IgD-negative memory B cell (primary cell): ENCODE measurements around the gene TNIK. TPM values are rescaled to one million over a fixed set of nuclear protein-coding genes. Genes with fewer than 3 reads are reported as not detected.
"Not testable (repeated sequence)": the region's sequence is repeated elsewhere in the genome, so short reads cannot be mapped to it uniquely, and the experiment has no call there.

ENCODE experiments used
- H3K27ac Mint-ChIP-seq, 3 donors: one replicate each; pipeline ENCODE4 v1.8.0; 2020 to 2022; ENCODE audit warnings: mild to moderate bottlenecking in 3 of 3, mixed read lengths in 3 of 3, moderate library complexity in 1 of 3
- H3K27me3 Mint-ChIP-seq: one replicate; pipeline ENCODE4 v1.8.0; 2021; ENCODE audit warnings: mixed read lengths
- H3K36me3 Mint-ChIP-seq: one replicate; pipeline ENCODE4 v1.8.0; 2020; ENCODE audit warnings: mild to moderate bottlenecking, mixed read lengths
- H3K4me1 Mint-ChIP-seq, 3 donors: one replicate each; pipeline ENCODE4 v1.8.0; 2020 to 2022; ENCODE audit warnings: mixed read lengths in 3 of 3, mild to moderate bottlenecking in 1 of 3
- H3K4me3 Mint-ChIP-seq, 4 donors: one replicate each; pipeline ENCODE4 v1.8.0; 2020 to 2022; ENCODE audit warnings: mild to moderate bottlenecking in 4 of 4, mixed read lengths in 4 of 4, moderate library complexity in 3 of 4
- H3K9me3 Mint-ChIP-seq, 3 donors: one replicate each; pipeline ENCODE4 v1.8.0; 2020 to 2021; ENCODE audit warnings: mixed read lengths in 3 of 3, mild to moderate bottlenecking in 1 of 3
- polyA plus RNA-seq: library from polyadenylated mRNA; unstranded; fragments of 300-500 nt; fragmentation: Illumina TruSeq; gene quantifications from one replicate; pipeline ENCODE4 v1.2.3, GENCODE V29; 2021

TNIK gene
- polyA plus RNA-seq, 1 donor from 2014 or later, result 3.0 TPM

GRCh38 chr3:171459137-171459941, 866 bp downstream of the TNIK start:
- H3K4me3 Mint-ChIP-seq, result peak overlapping the region; percentile 87 to 97 (median 94)
- H3K36me3 Mint-ChIP-seq, result no peaks in the 10 kb centered on the region
- peak overlapping the region; percentile 65 to 82 (median 67) for H3K27ac Mint-ChIP-seq
- no peaks in the 10 kb centered on the region for H3K9me3 Mint-ChIP-seq
- H3K4me1 Mint-ChIP-seq, result peaks cover 22 to 27% (median 23%) of the 10 kb centered on the region in 3 donors
- H3K27me3 Mint-ChIP-seq, result peaks cover 1% of the 10 kb centered on the region

GRCh38 chr3:171458864-171459136, 1.4 kb downstream of the TNIK start:
- Mint-ChIP-seq H3K27me3 (peaks cover 1% of the 10 kb centered on the region), H3K36me3 (no peaks in the 10 kb centered on the region), H3K4me1 (peaks cover 22 to 27% (median 23%) of the 10 kb centered on the region in 3 donors), H3K9me3 (no peaks in the 10 kb centered on the region), H3K4me3 (peak overlapping the region; percentile 87 to 97 (median 94)), H3K27ac (peak overlapping the region; percentile 65 to 78 (median 67))

GRCh38 chr3:171458071-171458863, 1.9 kb downstream of the TNIK start:
- Mint-ChIP-seq H3K27me3 (peaks cover 1% of the 10 kb centered on the region), H3K4me1 (peaks cover 22 to 27% (median 23%) of the 10 kb centered on the region in 3 donors), H3K36me3 (no peaks in the 10 kb centered on the region), H3K27ac (peak overlapping the region; percentile 3 to 78 (median 67)), H3K9me3 (no peaks in the 10 kb centered on the region), H3K4me3 (peak overlapping the region; percentile 87 to 97 (median 94))

GRCh38 chr3:171457607-171458061, 2.6 kb downstream of the TNIK start:
- Mint-ChIP-seq H3K27me3 (peaks cover 1% of the 10 kb centered on the region), H3K9me3 (no peaks in the 10 kb centered on the region), H3K36me3 (no peaks in the 10 kb centered on the region), H3K4me3 (peak overlapping the region; percentile 87 to 97 (median 94)), H3K27ac (peak overlapping the region in 1 of 3 donors; percentile 3), H3K4me1 (peaks cover 22 to 27% (median 23%) of the 10 kb centered on the region in 3 donors)

GRCh38 chr3:171456765-171457606, 3.2 kb downstream of the TNIK start:
- Mint-ChIP-seq H3K27ac (no peak overlapping the region), H3K27me3 (peaks cover 1% of the 10 kb centered on the region), H3K9me3 (no peaks in the 10 kb centered on the region), H3K36me3 (no peaks in the 10 kb centered on the region), H3K4me1 (peaks cover 22 to 24% (median 23%) of the 10 kb centered on the region in 3 donors), H3K4me3 (peak overlapping the region; percentile 87 to 97 (median 94))

- H3K4me3 Mint-ChIP-seq, result peak overlapping the region in 2 of 4 donors; percentile 1 to 87
These were observed 4.3 kb downstream of the TNIK start for GRCh38 chr3:171455603-171456550.

GRCh38 chr3:171454041-171454440, 6.2 kb downstream of the TNIK start:
- no peak overlapping the region for H3K27ac Mint-ChIP-seq
- peaks cover 1% of the 10 kb centered on the region for H3K27me3 Mint-ChIP-seq
- H3K9me3 Mint-ChIP-seq, result no peaks in the 10 kb centered on the region
- no peak overlapping the region for H3K4me3 Mint-ChIP-seq
- H3K4me1 Mint-ChIP-seq, result peaks cover 14 to 18% (median 16%) of the 10 kb centered on the region in 3 donors
- H3K36me3 Mint-ChIP-seq, result no peaks in the 10 kb centered on the region

More at GRCh38 chr3:171455603-171456550, 4.3 kb downstream of the TNIK start:
- Mint-ChIP-seq H3K36me3 (no peaks in the 10 kb centered on the region), H3K9me3 (no peaks in the 10 kb centered on the region), H3K27me3 (peaks cover 1% of the 10 kb centered on the region), H3K27ac (peak overlapping the region in 1 of 3 donors; percentile 40), H3K4me1 (peaks cover 16 to 20% (median 19%) of the 10 kb centered on the region in 3 donors)

GRCh38 chr3:171453180-171453886, 6.9 kb downstream of the TNIK start:
- H3K36me3 Mint-ChIP-seq, result no peaks in the 10 kb centered on the region
- H3K27ac Mint-ChIP-seq, result no peak overlapping the region
- H3K9me3 Mint-ChIP-seq, result no peaks in the 10 kb centered on the region
- peaks cover 9 to 11% (median 9%) of the 10 kb centered on the region in 3 donors for H3K4me1 Mint-ChIP-seq
- peaks cover 1% of the 10 kb centered on the region for H3K27me3 Mint-ChIP-seq
- H3K4me3 Mint-ChIP-seq, result no peak overlapping the region

GRCh38 chr3:171452328-171452727, 7.9 kb downstream of the TNIK start:
- no peak overlapping the region for H3K27ac Mint-ChIP-seq
- H3K36me3 Mint-ChIP-seq, result no peaks in the 10 kb centered on the region
- H3K4me1 Mint-ChIP-seq, result peaks cover 0 to 2% (median 1%) of the 10 kb centered on the region in 3 donors
- peaks cover 1% of the 10 kb centered on the region for H3K27me3 Mint-ChIP-seq
- no peak overlapping the region for H3K4me3 Mint-ChIP-seq
- H3K9me3 Mint-ChIP-seq, result no peaks in the 10 kb centered on the region

GRCh38 chr3:171451915-171452314, 8.3 kb downstream of the TNIK start:
- H3K27ac Mint-ChIP-seq, result no peak overlapping the region
- H3K36me3 Mint-ChIP-seq, result no peaks in the 10 kb centered on the region
- no peaks in the 10 kb centered on the region for H3K9me3 Mint-ChIP-seq
- peaks cover 1% of the 10 kb centered on the region for H3K27me3 Mint-ChIP-seq
- no peak overlapping the region for H3K4me3 Mint-ChIP-seq
- H3K4me1 Mint-ChIP-seq, result peaks cover 0 to 2% (median 0%) of the 10 kb centered on the region in 3 donors

GRCh38 chr3:171447579-171447891, 12.7 kb downstream of the TNIK start:
- not testable (repeated sequence) for H3K4me3 Mint-ChIP-seq, H3K27me3 Mint-ChIP-seq, H3K9me3 Mint-ChIP-seq, H3K36me3 Mint-ChIP-seq, H3K4me1 Mint-ChIP-seq, H3K27ac Mint-ChIP-seq

GRCh38 chr3:171446801-171447578, 13.2 kb downstream of the TNIK start:
- Mint-ChIP-seq H3K36me3 (no peaks in the 10 kb centered on the region), H3K9me3 (no peaks in the 10 kb centered on the region), H3K4me3 (no peak overlapping the region), H3K4me1 (no peaks in the 10 kb centered on the region), H3K27me3 (no peaks in the 10 kb centered on the region), H3K27ac (no peak overlapping the region)

GRCh38 chr3:171446301-171446700, 13.9 kb downstream of the TNIK start:
- Mint-ChIP-seq H3K36me3 (no peaks in the 10 kb centered on the region), H3K4me1 (peaks cover 0 to 1% (median 0%) of the 10 kb centered on the region in 3 donors), H3K27me3 (no peaks in the 10 kb centered on the region), H3K27ac (no peak overlapping the region), H3K4me3 (no peak overlapping the region), H3K9me3 (no peaks in the 10 kb centered on the region)
